K562 (cell line): ENCODE data around the gene KISS1R. TPM values are rescaled to one million over a fixed set of nuclear protein-coding genes. Genes with fewer than 3 reads are reported as not detected.

Source experiments
- BRCA1 ChIP-seq, 2 experiments: fragments of 450-650 bp in 1 of 2; sonication (generic) in 1 of 2; formaldehyde crosslinking in 1 of 2; IDR thresholded peaks; 2 replicates each; pipeline versions ENCODE4 v1.5.0 to v1.6.1; 2017 to 2020; ENCODE audit warnings: mild to moderate bottlenecking in 1 of 2, missing genetic modification reagents in 1 of 2
- DACH1 ChIP-seq: fragments of 450-650 bp; IDR thresholded peaks from 2 replicates; pipeline ENCODE4 v1.6.1; 2018; ENCODE audit not compliant: partially characterized antibody
- EHMT2 ChIP-seq: fragments of 450-650 bp; IDR thresholded peaks from 2 replicates; pipeline ENCODE4 v1.6.1; 2018; ENCODE audit warnings: antibody characterized with exemption
- ETS2 ChIP-seq: IDR thresholded peaks from 2 replicates; pipeline ENCODE4 v1.6.1; 2016; ENCODE audit warnings: borderline replicate concordance, missing genetic modification characterization, mild to moderate bottlenecking, moderate library complexity, missing compliant biosample characterization; ENCODE audit not compliant: poor library complexity, severe bottlenecking
- HNRNPH1 ChIP-seq: fragments of 200-400 bp; formaldehyde crosslinking; optimal IDR thresholded peaks from 2 replicates; pipeline ENCODE3; 2017; ENCODE audit warnings: low read depth, mild to moderate bottlenecking, low read length, moderate library complexity
- MLX ChIP-seq, 2 experiments: fragments of 450-650 bp in 1 of 2; sonication (generic) in 1 of 2; formaldehyde crosslinking; conservative IDR thresholded peaks; 2 replicates each; pipeline versions ENCODE4 v1.4.0 to v1.8.1; 2020 to 2022; ENCODE audit warnings: mild to moderate bottlenecking in 1 of 2, missing genetic modification reagents in 1 of 2
- MYNN ChIP-seq, 2 experiments: sonication (generic); formaldehyde crosslinking in 1 of 2; IDR thresholded peaks; 2 replicates each; pipeline versions ENCODE4 v1.5.0 to v1.6.1; 2016 to 2020; ENCODE audit warnings: antibody characterized with exemption in 1 of 2, missing genetic modification reagents in 1 of 2
- POLR2A ChIP-seq: fragments of 450-650 bp; conservative IDR thresholded peaks from 2 replicates; pipeline ENCODE4 v1.6.1; 2016
- PRDM10 ChIP-seq: fragments of 450-650 bp; IDR thresholded peaks from 2 replicates; pipeline ENCODE4 v1.6.1; 2018; ENCODE audit not compliant: partially characterized antibody
- PRPF4 ChIP-seq: fragments of 200-400 bp; formaldehyde crosslinking; IDR thresholded peaks from one replicate; pipeline ENCODE4 v1.6.1; 2017; ENCODE audit warnings: low read length, low read depth, mild to moderate bottlenecking; ENCODE audit not compliant: insufficient read depth, poor library complexity, severe bottlenecking
- RBM14 ChIP-seq: fragments of 200-400 bp; formaldehyde crosslinking; IDR thresholded peaks from 2 replicates; pipeline ENCODE4 v1.6.1; 2018; ENCODE audit warnings: low read depth, mild to moderate bottlenecking, low read length, moderate library complexity, borderline replicate concordance; ENCODE audit not compliant: insufficient read depth
- SAFB ChIP-seq: fragments of 200-400 bp; formaldehyde crosslinking; IDR thresholded peaks from 2 replicates; pipeline ENCODE4 v1.6.1; 2017; ENCODE audit warnings: low read depth, low read length, borderline replicate concordance
- TSC22D4 ChIP-seq: fragments of 450-650 bp; IDR thresholded peaks from 2 replicates; pipeline ENCODE4 v1.6.1; 2016; ENCODE audit warnings: missing genetic modification characterization, missing biosample characterization, control low read depth
- ZBTB33 ChIP-seq: sonication (generic); formaldehyde crosslinking; IDR thresholded peaks from 2 replicates; pipeline ENCODE4 v1.8.1; 2023; ENCODE audit warnings: mild to moderate bottlenecking, missing genetic modification reagents
- ZBTB7A ChIP-seq: IDR thresholded peaks from 2 replicates; pipeline ENCODE4 v1.6.1; 2011; ENCODE audit warnings: low read depth, mild to moderate bottlenecking, low read length, moderate library complexity, borderline replicate concordance; ENCODE audit not compliant: control insufficient read depth
- ZFP30 ChIP-seq: fragments of 250-450 bp; sonication (Bioruptor Pico); IDR thresholded peaks from 2 replicates; pipeline ENCODE4 v1.8.0; 2022; ENCODE audit warnings: moderate library complexity, mild to moderate bottlenecking, inconsistent platforms, borderline replicate concordance
- ZKSCAN8 ChIP-seq: fragments of 200-800 bp; sonication (Bioruptor generic); IDR thresholded peaks from 2 replicates; pipeline ENCODE4 v1.6.1; 2016; ENCODE audit warnings: missing genetic modification characterization, missing compliant biosample characterization
- ZNF232 ChIP-seq: sonication (generic); formaldehyde crosslinking; IDR thresholded peaks from 2 replicates; pipeline ENCODE4 v1.8.0; 2022; ENCODE audit warnings: mild to moderate bottlenecking, missing genetic modification reagents
- ZNF436 ChIP-seq: fragments of 250-450, 450-650 bp; sonication (Bioruptor Pico); formaldehyde crosslinking; IDR thresholded peaks from 2 replicates; pipeline ENCODE4 v1.7.0; 2020; ENCODE audit warnings: mild to moderate bottlenecking
- ZZZ3 ChIP-seq: fragments of 450-650 bp; IDR thresholded peaks from 2 replicates; pipeline ENCODE4 v1.6.1; 2016; ENCODE audit warnings: antibody characterized with exemption, mild to moderate bottlenecking, moderate library complexity
- polyA plus RNA-seq, 8 experiments: library from polyadenylated mRNA; depleted of rRNA in 4 of 8; stranded (reverse) in 5 of 8; unstranded in 3 of 8; fragments of >200 nt; fragmentation: Nextera tagmentation in 2 of 8; fragmentation: Illumina TruSeq in 1 of 8; extraction: Ambion mirVana in 2 of 8; extraction: Trizol in 1 of 8; gene quantifications; 2 replicates each; pipeline versions ENCODE4 v1.2.1 to v1.2.3, GENCODE V29; 2011 to 2014; ENCODE audit warnings: inconsistent platforms in 1 of 8, missing spikeins in 1 of 8
- total RNA-seq, 7 experiments: library from RNA; depleted of rRNA in 6 of 7; stranded (reverse); fragments of >200 nt in 6 of 7; fragmentation: Illumina TruSeq in 2 of 7; extraction: Trizol in 2 of 7; gene quantifications; 2 replicates each; pipeline versions ENCODE4 v1.2.1 to v1.2.3, GENCODE V29; 2011 to 2021; ENCODE audit warnings: low replicate concordance in 1 of 7

The KISS1R gene
- total and polyA plus RNA-seq, 9 of the 15 experiments (the other 6 are each of a cell fraction or from before 2014, with no cell fraction given), result 0.37 to 39.4 (median 2.0) TPM

GRCh38 chr19:954672-955494, 37.8 kb downstream of the KISS1R start (continued):
- no peak for TF ChIP-seq PRDM10
- TF ChIP-seq EHMT2, result no peak
- TF ChIP-seq HNRNPH1, result no peak
- no peak for TF ChIP-seq RBM14
- TF ChIP-seq ZKSCAN8 (CRISPR knock-in tag), result peak; percentile 94; the same call in 1 of the 2 replicates
- TF ChIP-seq ZZZ3, result no peak
- peak; percentile 52; the same call in 1 of the 2 replicates for TF ChIP-seq MYNN (IDR thresholded peaks at IDR 0.05)
- TF ChIP-seq MYNN (CRISPR knock-in tag; IDR thresholded peaks at IDR 0.05), result no peak
- TF ChIP-seq ZFP30, result no peak
- TF ChIP-seq ZBTB33 (CRISPR knock-in tag), result peak; percentile 44; the same call in 1 of the 2 replicates
- TF ChIP-seq SAFB, result no peak
- no peak for TF ChIP-seq ETS2 (tag)
- TF ChIP-seq POLR2A, result 0 out of 2 replicates have a peak, but pooled peaks have one; percentile 35
- TF ChIP-seq PRPF4, result no peak
- no peak for TF ChIP-seq ZNF232 (CRISPR knock-in tag)
- no peak for TF ChIP-seq TSC22D4 (tag)
- TF ChIP-seq ZBTB7A, result peak; percentile 98
- TF ChIP-seq MLX (CRISPR knock-in tag; conservative IDR thresholded peaks at IDR 0.05), result no peak
- no peak for TF ChIP-seq ZNF436
- peak; percentile 77 for TF ChIP-seq DACH1
- TF ChIP-seq BRCA1 (IDR thresholded peaks at IDR 0.05), result no peak
- TF ChIP-seq BRCA1 (CRISPR knock-in tag; IDR thresholded peaks at IDR 0.05), result no peak
